BJ (cell line): ENCODE measurements around the gene MBTPS1. TPM values are rescaled to one million over a fixed set of nuclear protein-coding genes. Genes with fewer than 3 reads are reported as not detected.

Experiments used
- CTCF ChIA-PET: fragments of 350-600 bp; formaldehyde crosslinking; extraction: SDS; loops from one replicate; lab custom pipeline; 2021; ENCODE audit warnings: antibody characterized with exemption, inconsistent platforms; lab: Yijun Ruan, JAX
- POLR2A ChIA-PET: fragments of 300-600 bp; sonication (Branson Sonifier 250); formaldehyde crosslinking; extraction: SDS; loops from one replicate; lab custom pipeline; 2021; ENCODE audit warnings: antibody characterized with exemption; lab: Charles Lee
- DNase-seq: peaks from one replicate; pipeline ENCODE4 v3.0.0-alpha.2; 2011; ENCODE audit warnings: low read depth
- H3K27me3 ChIP-seq: 2 replicates; pipeline ENCODE4 v1.6.0; 2011; ENCODE audit warnings: low read length; ENCODE audit not compliant: control insufficient read depth, insufficient read depth
- H3K36me3 ChIP-seq: 2 replicates; pipeline ENCODE4 v1.5.1; 2011; ENCODE audit warnings: low read length; ENCODE audit not compliant: control insufficient read depth, insufficient read depth
- H3K4me3 ChIP-seq: 2 replicates; pipeline ENCODE4 v1.5.1; 2011; ENCODE audit warnings: low read depth, mild to moderate bottlenecking, control low read depth, low read length
- CTCF ChIP-seq: IDR thresholded peaks from 2 replicates; pipeline ENCODE4 v1.5.1; 2011; ENCODE audit warnings: low read depth, mild to moderate bottlenecking, control low read depth, inconsistent platforms, low read length, moderate library complexity; ENCODE audit not compliant: insufficient read depth
- polyA plus RNA-seq: library from polyadenylated mRNA; depleted of rRNA; stranded (reverse); fragments of >200 nt; gene quantifications from 2 replicates; pipeline ENCODE4 v1.2.3, GENCODE V29; 2011

The MBTPS1 gene
- polyA plus RNA-seq, 1 experiment: 72.6 TPM

GRCh38 chr16:84087466-84088151 is 29.1 kb downstream of the MBTPS1 start:
- Histone ChIP-seq H3K27me3 (no peaks in the 10 kb centered on the region), H3K36me3 (peaks cover 24% of the 10 kb centered on the region), H3K4me3 (no peak overlapping the region)
- DNase-seq: no peak
- ChIA-PET CTCF (interaction anchor here (0.6 to 5.4 kb wide), 3 partner anchors 21 to 100 kb away, joined by 3 to 60 read pairs (median 4); partner anchors contain the start of gene TAF1C), POLR2A (no interaction called here)
- no peak for TF ChIP-seq CTCF

GRCh38 chr16:84087001-84087400 is 29.7 kb downstream of the MBTPS1 start:
- no peak for TF ChIP-seq CTCF
- DNase-seq: no peak
- Histone ChIP-seq H3K4me3 (no peak overlapping the region), H3K36me3 (peaks cover 23% of the 10 kb centered on the region), H3K27me3 (no peaks in the 10 kb centered on the region)
- ChIA-PET CTCF (interaction anchor here (5.4 kb wide), 1 partner anchor 100 kb away, joined by 60 read pairs; the partner anchor contains the start of gene TAF1C), POLR2A (no interaction called here)

GRCh38 chr16:84086341-84086740 is 30.4 kb downstream of the MBTPS1 start:
- no peak for DNase-seq
- no peak for TF ChIP-seq CTCF
- CTCF ChIA-PET: interaction anchor here (2.1 to 5.4 kb wide), 4 partner anchors 9 to 101 kb away, joined by 7 to 60 read pairs (median 12); partner anchors contain the start of genes MBTPS1 and TAF1C
- Histone ChIP-seq H3K27me3 (no peaks in the 10 kb centered on the region), H3K36me3 (peaks cover 26% of the 10 kb centered on the region), H3K4me3 (no peak overlapping the region)
- POLR2A ChIA-PET: no interaction called here

- ChIA-PET CTCF (interaction anchor here (1.8 to 5.4 kb wide), 6 partner anchors 9 to 102 kb away, joined by 4 to 60 read pairs (median 8); partner anchors contain the start of genes MBTPS1 and TAF1C), POLR2A (no interaction called here)
- H3K4me3 ChIP-seq: no peak overlapping the region
- TF ChIP-seq CTCF: no peak
- H3K27me3 ChIP-seq: no peaks in the 10 kb centered on the region
- DNase-seq: no peak
- H3K36me3 ChIP-seq: peaks cover 26% of the 10 kb centered on the region
Observed at GRCh38 chr16:84085773-84086172, 31.0 kb downstream of the MBTPS1 start.

- Histone ChIP-seq H3K4me3 (no peak overlapping the region), H3K36me3 (peaks cover 26% of the 10 kb centered on the region), H3K27me3 (no peaks in the 10 kb centered on the region)
- TF ChIP-seq CTCF: no peak
- DNase-seq: no peak
- POLR2A ChIA-PET: no interaction called here
- CTCF ChIA-PET: interaction anchor here (0.9 to 5.4 kb wide), 17 partner anchors 8 to 397 kb away, joined by 3 to 60 read pairs (median 5); partner anchors contain the start of genes DNAAF1, HSDL1, MBTPS1 and TAF1C
Observed at GRCh38 chr16:84085271-84085667, 31.5 kb downstream of the MBTPS1 start.
